ENCODE data around the gene PDS5B. TPM values are rescaled to one million over a fixed set of nuclear protein-coding genes. Genes with fewer than 3 reads are reported as not detected.

Gene PDS5B
- total RNA-seq, 1 experiment from 2014 or later, result 26.5 TPM

GRCh38 chr13:32822771-32823170 lies 236.5 kb downstream of the PDS5B start:
- H2AFZ ChIP-seq (ENCODE audit: low read depth, low read length, poor library complexity, severe bottlenecking), result no peak overlapping the region
- CTCF ChIA-PET, result no interaction called here
- H3K27me3 ChIP-seq (ENCODE audit: insufficient read depth, low read length), result no peaks in the 10 kb centered on the region
- POLR2A ChIA-PET, result no interaction called here
- H3K4me1 ChIP-seq (ENCODE audit: control insufficient read depth in 1 of 2, insufficient read depth in 2 of 2, low read length in 2 of 2), result peaks cover 10 to 22% of the 10 kb centered on the region in 2 experiments
- ATAC-seq, result no peak
- RAD21 ChIA-PET (ENCODE audit: low non-redundant PET in 1 of 2, low total read pairs in 2 of 2, uncharacterized antibody in 2 of 2, unreplicated experiment in 2 of 2), result no interaction called here
- H3K4me2 ChIP-seq (ENCODE audit: low read length), result no peak overlapping the region
- no TSS peak for BruUV-seq (replicated peaks)
- no peak overlapping the region for H3K4me3 ChIP-seq (replicated peaks in 1 of 2; ENCODE audit: low read depth in 1 of 2, low read length in 2 of 2)
- no peaks in the 10 kb centered on the region for H3K9me3 ChIP-seq (ENCODE audit: control insufficient read depth in 1 of 2, insufficient read depth in 1 of 2, low read depth in 1 of 2, low read length in 2 of 2)
- no peaks in the 10 kb centered on the region for H3K79me2 ChIP-seq (ENCODE audit: insufficient read depth, low read length)
- TF ChIP-seq SP1 (IDR thresholded peaks at IDR 0.05; ENCODE audit: low read depth) (no peak), ZNF274 (IDR thresholded peaks at IDR 0.05; ENCODE audit: low read depth, low read length) (no peak), ELF1 (IDR thresholded peaks at IDR 0.05; ENCODE audit: borderline replicate concordance, low read depth) (no peak), EZH2 (IDR thresholded peaks at IDR 0.05) (no peak)
- H3K36me3 ChIP-seq (ENCODE audit: control insufficient read depth in 1 of 2, insufficient read depth in 2 of 2, low read length in 2 of 2), result no peaks in the 10 kb centered on the region
- H3K9ac ChIP-seq (ENCODE audit: low read length), result no peak overlapping the region
- H4K20me1 ChIP-seq (ENCODE audit: insufficient read depth), result no peaks in the 10 kb centered on the region
- intact Hi-C loops (cut with micrococcal nuclease), result no loop called here
- H3K9me2 ChIP-seq (ENCODE audit: insufficient read depth), result no peaks in the 10 kb centered on the region
- DNase-seq (ENCODE audit: low read depth, low spot score), result no peak
- H3K27ac ChIP-seq (ENCODE audit: low read depth, low read length), result no peak overlapping the region

DNA sequence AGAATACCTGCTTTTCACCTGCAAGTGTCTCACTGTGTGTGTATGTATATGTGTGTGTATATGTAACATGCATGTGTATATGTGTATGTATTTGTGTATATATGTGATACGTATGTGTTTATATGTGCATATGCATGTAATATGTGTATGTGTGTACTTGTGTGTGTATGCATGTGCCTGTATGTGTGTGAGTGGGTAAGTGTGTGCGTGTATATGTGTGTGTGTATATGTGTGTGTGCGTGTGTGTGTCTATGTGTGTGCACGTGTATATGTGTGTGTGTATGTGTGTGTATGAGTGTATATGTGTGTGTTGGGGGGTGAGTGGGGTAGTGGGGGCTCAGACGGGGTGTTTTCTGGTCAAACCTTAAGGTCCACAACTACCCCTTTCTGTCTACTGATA lies 237.3 kb downstream of the PDS5B start:
- no peaks in the 10 kb centered on the region for H3K9me2 ChIP-seq (ENCODE audit: insufficient read depth)
- H4K20me1 ChIP-seq (ENCODE audit: insufficient read depth), result no peaks in the 10 kb centered on the region
- no peaks in the 10 kb centered on the region for H3K36me3 ChIP-seq (ENCODE audit: control insufficient read depth in 1 of 2, insufficient read depth in 2 of 2, low read length in 2 of 2)
- DNase-seq (ENCODE audit: low read depth, low spot score) (no peak), ATAC-seq (no peak)
- BruUV-seq (replicated peaks), result no TSS peak
- peaks cover 10 to 22% of the 10 kb centered on the region in 2 experiments for H3K4me1 ChIP-seq (ENCODE audit: control insufficient read depth in 1 of 2, insufficient read depth in 2 of 2, low read length in 2 of 2)
- no peak for TF ChIP-seq SP1 (IDR thresholded peaks at IDR 0.05; ENCODE audit: low read depth)
- TF ChIP-seq MAX (IDR thresholded peaks at IDR 0.05), result no peak
- no peak for TF ChIP-seq POLR2AphosphoS5 (IDR thresholded peaks at IDR 0.05; ENCODE audit: low read depth, low read length)
- TF ChIP-seq CBX3 (IDR thresholded peaks at IDR 0.05; ENCODE audit: low read depth), result no peak
- no peak for TF ChIP-seq REST (IDR thresholded peaks at IDR 0.05; ENCODE audit: low read depth)
- TF ChIP-seq, protein P1, sequence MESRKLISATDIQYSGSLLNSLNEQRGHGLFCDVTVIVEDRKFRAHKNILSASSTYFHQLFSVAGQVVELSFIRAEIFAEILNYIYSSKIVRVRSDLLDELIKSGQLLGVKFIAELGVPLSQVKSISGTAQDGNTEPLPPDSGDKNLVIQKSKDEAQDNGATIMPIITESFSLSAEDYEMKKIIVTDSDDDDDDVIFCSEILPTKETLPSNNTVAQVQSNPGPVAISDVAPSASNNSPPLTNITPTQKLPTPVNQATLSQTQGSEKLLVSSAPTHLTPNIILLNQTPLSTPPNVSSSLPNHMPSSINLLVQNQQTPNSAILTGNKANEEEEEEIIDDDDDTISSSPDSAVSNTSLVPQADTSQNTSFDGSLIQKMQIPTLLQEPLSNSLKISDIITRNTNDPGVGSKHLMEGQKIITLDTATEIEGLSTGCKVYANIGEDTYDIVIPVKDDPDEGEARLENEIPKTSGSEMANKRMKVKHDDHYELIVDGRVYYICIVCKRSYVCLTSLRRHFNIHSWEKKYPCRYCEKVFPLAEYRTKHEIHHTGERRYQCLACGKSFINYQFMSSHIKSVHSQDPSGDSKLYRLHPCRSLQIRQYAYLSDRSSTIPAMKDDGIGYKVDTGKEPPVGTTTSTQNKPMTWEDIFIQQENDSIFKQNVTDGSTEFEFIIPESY (IDR thresholded peaks at IDR 0.05; ENCODE audit: extremely low read depth, insufficient replicate concordance, low read length), result no peak
- TF ChIP-seq FOSL1 (IDR thresholded peaks at IDR 0.05; ENCODE audit: low read depth), result no peak
- ChIA-PET POLR2A (no interaction called here), RAD21 (ENCODE audit: low non-redundant PET in 1 of 2, low total read pairs in 2 of 2, uncharacterized antibody in 2 of 2, unreplicated experiment in 2 of 2) (no interaction called here), CTCF (no interaction called here)
- H2AFZ ChIP-seq (ENCODE audit: low read depth, low read length, poor library complexity, severe bottlenecking), result no peak overlapping the region
- no peaks in the 10 kb centered on the region for H3K79me2 ChIP-seq (ENCODE audit: insufficient read depth, low read length)
- no peak overlapping the region for H3K4me3 ChIP-seq (replicated peaks in 1 of 2; ENCODE audit: low read depth in 1 of 2, low read length in 2 of 2)
- no peaks in the 10 kb centered on the region for H3K9me3 ChIP-seq (ENCODE audit: control insufficient read depth in 1 of 2, insufficient read depth in 1 of 2, low read depth in 1 of 2, low read length in 2 of 2)
- intact Hi-C loops (cut with micrococcal nuclease), result no loop called here
- H3K9ac ChIP-seq (ENCODE audit: low read length), result no peak overlapping the region
- no peak overlapping the region for H3K4me2 ChIP-seq (ENCODE audit: low read length)
- H3K27ac ChIP-seq (ENCODE audit: low read depth, low read length), result no peak overlapping the region
- no peaks in the 10 kb centered on the region for H3K27me3 ChIP-seq (ENCODE audit: insufficient read depth, low read length)

All from HCT116 (cell line).